ENCODE results near the gene KIF19. TPM values are rescaled to one million over a fixed set of nuclear protein-coding genes. Genes with fewer than 3 reads are reported as not detected.

Gene KIF19
- total RNA-seq, 8 experiments from 2014 or later: 0.11 to 3.3 (median 1.2) TPM; not detected in 2

DNA sequence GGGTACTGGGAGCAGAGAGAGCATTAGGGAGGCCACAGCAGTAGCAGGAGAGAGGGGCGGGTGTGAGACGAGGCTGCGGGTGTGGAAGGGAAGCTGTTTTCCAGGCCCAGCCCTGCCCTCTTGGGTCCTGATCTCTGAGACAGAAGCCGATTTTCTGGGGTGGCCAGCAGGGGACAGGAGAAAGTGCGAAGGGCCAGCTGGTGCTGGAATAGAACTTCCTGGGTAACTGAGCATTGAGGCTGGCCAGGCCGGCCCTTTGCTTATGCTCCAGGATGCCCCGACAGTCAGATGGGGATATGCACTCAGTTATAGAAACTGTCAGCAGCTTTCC is 34.8 kb downstream of the KIF19 start:
- WGBS, 10 experiments: 30 to 60% (median 60%) methylated on average over 1 to 4 of the region's 7 CpGs; no CpG with 5 or more reads in 7 of the 10 experiments
- H3K27ac ChIP-seq: peak overlapping the region; percentile 57 to 89
- in situ Hi-C loops (cut with MboI; ENCODE audit: low pct_unique_long_range_greater_than_20kb in 2 of 9, low sequenced_read_pairs in 9 of 9, unreplicated experiment in 9 of 9): loop anchor here in 2 of 9 experiments (25.0 kb wide), 1 partner anchor 149 kb away; the partner anchor contains the start of genes RPL38 (in 2 of the 2) and TTYH2 (in 2 of the 2)
- H3K4me3 ChIP-seq: peak overlapping the region in 2 of 5 donors; percentile 22 to 28
- H3K4me1 ChIP-seq (replicated peaks in 1 of 2): peaks cover 26 to 29% of the 10 kb centered on the region in 2 donors
- peak in 1 of 8 experiments; percentile 15 for ATAC-seq (replicated peaks in 6 of 8)

- Histone ChIP-seq H3K27ac (peak within 1 kb of the TSS; percentile 61 to 89), H3K4me1 (replicated peaks in 1 of 2) (peaks cover 26 to 29% of the 10 kb centered on the region in 2 donors), H3K4me3 (peak within 1 kb of the TSS in 4 of 5 donors; percentile 5 to 28 (median 22))
- 0 to 9% (median 2%) methylated on average over 1 to 9 of the region's 28 CpGs; no CpG with 5 or more reads in 4 of the 10 experiments for WGBS, 10 experiments
- in situ Hi-C loops (cut with MboI; ENCODE audit: low pct_unique_long_range_greater_than_20kb in 2 of 9, low sequenced_read_pairs in 9 of 9, unreplicated experiment in 9 of 9): loop anchor here in 2 of 9 experiments (25.0 kb wide), 1 partner anchor 149 kb away; the partner anchor contains the start of genes RPL38 (in 2 of the 2) and TTYH2 (in 2 of the 2)
- ATAC-seq (replicated peaks in 6 of 8): peak; percentile 82 to 94 (median 84)
Measured at GRCh38 chr17:74361230-74362068, 35.4 kb downstream of the KIF19 start, which contains the start of gene BTBD17. Gene BTBD17, minus strand, starts transcription at chr17:74361868. Its CDS starts 49 bp downstream, at chr17:74361819.

GRCh38 chr17:74362069-74362405 is 36.0 kb downstream of the KIF19 start:
- Histone ChIP-seq H3K27ac (peak overlapping the region; percentile 61 to 89), H3K4me1 (replicated peaks in 1 of 2) (peaks cover 26 to 29% of the 10 kb centered on the region in 2 donors), H3K4me3 (peak overlapping the region in 1 of 5 donors; percentile 28)
- in situ Hi-C loops (cut with MboI; ENCODE audit: low pct_unique_long_range_greater_than_20kb in 2 of 9, low sequenced_read_pairs in 9 of 9, unreplicated experiment in 9 of 9): loop anchor here in 2 of 9 experiments (25.0 kb wide), 1 partner anchor 150 kb away; the partner anchor contains the start of genes RPL38 (in 2 of the 2) and TTYH2 (in 2 of the 2)
- ATAC-seq (replicated peaks in 6 of 8): peak in 3 of 8 experiments; percentile 20 to 34 (median 20)
- WGBS, 10 experiments: 0 to 20% methylated on average over 1 to 2 of the region's 9 CpGs; no CpG with 5 or more reads in 8 of the 10 experiments

GRCh38 chr17:74362810-74363498 is 36.9 kb downstream of the KIF19 start:
- no peak overlapping the region for H3K4me3 ChIP-seq
- no peak for ATAC-seq (replicated peaks in 6 of 8)
- in situ Hi-C loops (cut with MboI; ENCODE audit: low pct_unique_long_range_greater_than_20kb in 2 of 9, low sequenced_read_pairs in 9 of 9, unreplicated experiment in 9 of 9): loop anchor here in 2 of 9 experiments (25.0 kb wide), 1 partner anchor 151 kb away; the partner anchor contains the start of genes RPL38 (in 2 of the 2) and TTYH2 (in 2 of the 2)
- peak overlapping the region; percentile 61 to 89 for H3K27ac ChIP-seq
- 0 to 83% (median 77%) methylated on average over 1 to 7 of the region's 14 CpGs; no CpG with 5 or more reads in 3 of the 10 experiments for WGBS, 10 experiments
- H3K4me1 ChIP-seq (replicated peaks in 1 of 2): peaks cover 26 to 30% of the 10 kb centered on the region in 2 donors

- WGBS, 10 experiments: 5 to 87% (median 61%) methylated on average over 1 to 3 of the region's 5 CpGs; no CpG with 5 or more reads in 5 of the 10 experiments
- in situ Hi-C loops (cut with MboI; ENCODE audit: low pct_unique_long_range_greater_than_20kb in 2 of 9, low sequenced_read_pairs in 9 of 9, unreplicated experiment in 9 of 9): loop anchor here in 2 of 9 experiments (25.0 kb wide), 1 partner anchor 155 kb away; the partner anchor contains the start of genes RPL38 (in 2 of the 2) and TTYH2 (in 2 of the 2)
- ATAC-seq (replicated peaks in 6 of 8): no peak
- no peak within 1 kb of the TSS for H3K27ac ChIP-seq
- H3K4me3 ChIP-seq: no peak within 1 kb of the TSS
- H3K4me1 ChIP-seq (replicated peaks in 1 of 2): peaks cover 17 to 26% of the 10 kb centered on the region in 2 donors
Measured at GRCh38 chr17:74367206-74367605, 41.2 kb downstream of the KIF19 start, which contains the start of gene GPR142. Gene GPR142, plus strand, starts transcription at chr17:74367506. Its CDS starts 2,035 bp downstream, at chr17:74369541.

GRCh38 chr17:74368341-74369081 is 42.5 kb downstream of the KIF19 start:
- 0% methylated on average over 2 to 3 of the region's 14 CpGs; no CpG with 5 or more reads in 8 of the 10 experiments for WGBS, 10 experiments
- no peak overlapping the region for H3K4me3 ChIP-seq
- peak overlapping the region in 1 of 2 donors; percentile 5 for H3K27ac ChIP-seq
- H3K4me1 ChIP-seq (replicated peaks in 1 of 2): peaks cover 13 to 20% of the 10 kb centered on the region in 2 donors
- peak; percentile 61 to 92 (median 68) for ATAC-seq (replicated peaks in 6 of 8)
- in situ Hi-C loops (cut with MboI; ENCODE audit: low pct_unique_long_range_greater_than_20kb in 2 of 9, low sequenced_read_pairs in 9 of 9, unreplicated experiment in 9 of 9): loop anchor here in 2 of 9 experiments (25.0 kb wide), 1 partner anchor 156 kb away; the partner anchor contains the start of genes RPL38 (in 2 of the 2) and TTYH2 (in 2 of the 2)

- no peak for ATAC-seq (replicated peaks in 6 of 8)
- in situ Hi-C loops (cut with MboI; ENCODE audit: low pct_unique_long_range_greater_than_20kb in 2 of 9, low sequenced_read_pairs in 9 of 9, unreplicated experiment in 9 of 9): loop anchor here in 2 of 9 experiments (25.0 kb wide), 1 partner anchor 157 kb away; the partner anchor contains the start of genes RPL38 (in 2 of the 2) and TTYH2 (in 2 of the 2)
Measured at GRCh38 chr17:74369221-74369620, 43.2 kb downstream of the KIF19 start.

GRCh38 chr17:74369665-74370490 is 43.9 kb downstream of the KIF19 start:
- ATAC-seq (replicated peaks in 6 of 8): no peak
- Histone ChIP-seq H3K4me3 (no peak overlapping the region), H3K27ac (no peak overlapping the region), H3K4me1 (replicated peaks in 1 of 2) (peaks cover 21 to 33% of the 10 kb centered on the region in 2 donors)
- WGBS, 10 experiments: 20 to 100% (median 93%) methylated on average over 1 to 4 of the region's 17 CpGs; no CpG with 5 or more reads in 5 of the 10 experiments
- in situ Hi-C loops (cut with MboI; ENCODE audit: low pct_unique_long_range_greater_than_20kb in 2 of 9, low sequenced_read_pairs in 9 of 9, unreplicated experiment in 9 of 9): loop anchor here in 5 of 9 experiments (10.0 to 25.0 kb wide), 3 partner anchors 75 to 158 kb away; partner anchors contain the start of genes RPL38 (in 2 of the 5) and TTYH2 (in 2 of the 5)

More at GRCh38 chr17:74369221-74369620, 43.2 kb downstream of the KIF19 start:
- no CpG with 5 or more reads among the region's 10 CpGs for WGBS, 10 experiments
- Histone ChIP-seq H3K4me1 (replicated peaks in 1 of 2) (peaks cover 20 to 27% of the 10 kb centered on the region in 2 donors), H3K27ac (no peak overlapping the region), H3K4me3 (no peak overlapping the region)

GRCh38 chr17:74371653-74372147 is 45.7 kb downstream of the KIF19 start:
- in situ Hi-C loops (cut with MboI; ENCODE audit: low pct_unique_long_range_greater_than_20kb in 2 of 9, low sequenced_read_pairs in 9 of 9, unreplicated experiment in 9 of 9): loop anchor here in 5 of 9 experiments (10.0 to 25.0 kb wide), 3 partner anchors 73 to 159 kb away; partner anchors contain the start of genes RPL38 (in 2 of the 5) and TTYH2 (in 2 of the 5)
- 70 to 100% (median 95%) methylated on average over 1 to 9 of the region's 26 CpGs; no CpG with 5 or more reads in 4 of the 10 experiments for WGBS, 10 experiments
- Histone ChIP-seq H3K4me3 (no peak overlapping the region), H3K4me1 (replicated peaks in 1 of 2) (peaks cover 21 to 33% of the 10 kb centered on the region in 2 donors), H3K27ac (no peak overlapping the region)
- ATAC-seq (replicated peaks in 6 of 8): no peak

GRCh38 chr17:74372426-74372825 is 46.4 kb downstream of the KIF19 start:
- in situ Hi-C loops (cut with MboI; ENCODE audit: low pct_unique_long_range_greater_than_20kb in 2 of 9, low sequenced_read_pairs in 9 of 9, unreplicated experiment in 9 of 9): loop anchor here in 5 of 9 experiments (10.0 to 25.0 kb wide), 3 partner anchors 72 to 160 kb away; partner anchors contain the start of genes RPL38 (in 2 of the 5) and TTYH2 (in 2 of the 5)

More at GRCh38 chr17:74372426-74372825, 46.4 kb downstream of the KIF19 start:
- 93% methylated on average over 6 of the region's 9 CpGs; no CpG with 5 or more reads in 9 of the 10 experiments for WGBS, 10 experiments
- Histone ChIP-seq H3K4me3 (no peak overlapping the region), H3K27ac (no peak overlapping the region), H3K4me1 (replicated peaks in 1 of 2) (peaks cover 21 to 33% of the 10 kb centered on the region in 2 donors)
- ATAC-seq (replicated peaks in 6 of 8): no peak
